Activated T-helper 1 cell treated with Interleukin-2 at 50 U/mL for 16 hours (primary cell): ENCODE measurements around the gene AGAP1.
"Not testable (repeated sequence)": the region's sequence is repeated elsewhere in the genome, so short reads cannot be mapped to it uniquely, and the experiment has no call there.

Experiments used
- DNase-seq: peaks from one replicate; pipeline ENCODE4 v3.0.0-alpha.2; 2020; ENCODE audit warnings: low read depth

The AGAP1 gene

DNA sequence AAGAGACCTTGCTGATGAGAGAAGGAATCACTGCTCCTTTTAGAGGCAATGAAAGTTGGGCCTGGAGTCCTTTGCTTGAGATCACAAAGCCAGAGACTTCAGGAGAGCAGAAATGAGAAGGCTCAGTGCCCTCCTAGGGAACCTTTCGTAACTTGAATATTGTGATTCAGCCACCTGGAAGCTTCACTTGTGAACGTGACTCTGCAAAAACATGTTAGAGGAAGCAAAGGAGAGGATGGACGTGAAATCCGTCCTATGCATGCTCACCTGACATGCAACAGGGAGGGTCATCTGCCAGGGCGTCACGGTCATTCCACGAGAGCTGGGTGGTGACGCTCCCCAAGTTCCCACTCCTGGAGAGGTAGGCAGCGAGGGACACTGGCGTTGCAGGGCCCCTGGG is 243.6 kb downstream of the AGAP1 start:
- DNase-seq: no peak

DNA sequence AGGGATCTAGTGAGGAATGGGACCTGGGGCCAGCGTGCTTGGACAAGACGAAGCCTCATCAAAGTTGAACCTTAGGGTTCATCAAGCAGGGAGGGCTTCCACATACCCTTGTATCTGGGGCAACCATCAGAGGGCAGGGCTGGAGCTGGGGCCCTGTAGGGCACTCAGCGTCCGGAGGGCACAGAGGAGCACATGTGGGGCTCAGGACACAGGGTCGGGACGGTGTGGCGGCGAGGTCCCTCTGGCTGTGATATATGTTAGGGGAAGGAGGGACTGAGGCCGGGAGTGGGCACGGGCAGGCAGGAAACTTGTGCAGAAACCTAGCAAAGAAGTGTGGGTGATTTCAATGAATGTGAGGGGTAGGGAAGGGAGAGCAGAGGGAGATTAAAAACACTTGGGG is 244.0 kb downstream of the AGAP1 start:
- no peak for DNase-seq

DNA sequence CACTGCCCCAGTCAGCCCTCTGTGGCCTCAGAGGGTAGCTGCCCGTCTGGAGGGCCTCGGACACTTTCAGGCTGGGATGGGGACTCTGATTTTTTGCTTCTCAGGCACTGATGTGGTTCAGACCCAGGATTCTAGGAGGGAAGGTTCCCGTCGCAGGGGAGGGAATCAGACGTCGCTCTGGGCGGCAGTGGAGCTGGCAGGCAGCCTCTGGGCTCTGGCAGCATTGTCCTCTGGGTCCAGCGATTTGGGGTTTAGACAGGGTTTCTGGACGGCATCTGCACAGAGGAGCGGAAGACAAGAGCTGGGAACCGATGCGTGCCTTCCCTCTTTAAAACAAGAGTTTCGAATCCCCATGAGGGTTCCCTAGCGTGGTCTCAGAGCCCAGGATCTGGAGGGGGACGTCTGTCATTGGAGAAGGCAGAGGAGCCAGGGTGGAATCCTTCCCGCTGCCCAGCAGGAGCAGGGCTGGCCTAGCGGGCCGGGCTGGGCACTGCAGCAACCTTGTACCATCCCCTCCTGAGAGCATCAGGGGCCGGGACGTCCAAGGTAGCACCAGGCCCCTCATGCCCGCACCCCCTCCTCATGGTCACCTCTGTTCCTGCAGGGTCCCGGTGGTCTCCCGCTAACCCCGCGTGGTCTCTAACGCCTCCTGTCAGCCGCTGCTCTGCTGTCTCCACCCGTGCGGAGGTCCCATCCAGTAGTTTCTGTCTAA is 246.0 kb downstream of the AGAP1 start:
- no peak for DNase-seq

DNA sequence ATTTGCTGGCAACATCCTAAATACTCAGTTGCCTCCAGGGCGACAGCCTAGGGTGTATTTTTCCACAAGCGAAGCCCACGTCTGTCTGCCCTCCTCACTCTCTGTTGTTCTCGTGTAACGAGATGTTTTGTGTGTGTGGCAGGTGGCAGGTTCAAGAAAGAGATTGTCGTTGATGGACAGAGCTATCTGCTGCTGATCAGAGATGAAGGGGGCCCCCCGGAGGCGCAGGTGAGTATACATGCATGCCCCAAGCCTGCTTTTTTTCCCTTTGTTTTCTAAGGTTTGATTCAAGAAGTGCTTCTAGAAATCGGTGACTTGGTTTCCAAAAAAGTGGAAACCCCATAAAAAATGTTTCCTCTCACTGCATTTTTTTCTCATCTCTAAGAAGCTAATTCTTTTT is 247.0 kb downstream of the AGAP1 start:
- DNase-seq: no peak

DNA sequence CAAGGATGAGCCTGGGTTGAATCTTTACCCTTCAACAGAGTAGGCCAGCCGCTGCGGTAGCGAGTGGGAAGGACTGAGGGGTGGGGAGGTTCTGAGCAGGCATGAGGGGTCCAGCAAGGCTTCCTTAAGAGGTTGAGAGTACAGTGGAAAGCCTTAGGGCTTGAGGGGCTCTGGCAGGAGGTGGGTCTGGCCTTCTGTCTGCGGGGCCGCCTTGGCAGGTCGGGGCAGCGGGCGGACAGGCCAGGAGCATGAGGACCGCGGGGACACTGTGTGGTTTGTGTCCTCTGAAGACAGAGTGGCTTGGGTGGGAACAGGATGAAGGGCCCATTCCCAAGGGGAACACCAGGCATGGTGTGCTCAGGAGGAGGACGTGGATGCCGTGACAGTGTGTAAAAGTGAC is 250.3 kb downstream of the AGAP1 start:
- DNase-seq: no peak

DNA sequence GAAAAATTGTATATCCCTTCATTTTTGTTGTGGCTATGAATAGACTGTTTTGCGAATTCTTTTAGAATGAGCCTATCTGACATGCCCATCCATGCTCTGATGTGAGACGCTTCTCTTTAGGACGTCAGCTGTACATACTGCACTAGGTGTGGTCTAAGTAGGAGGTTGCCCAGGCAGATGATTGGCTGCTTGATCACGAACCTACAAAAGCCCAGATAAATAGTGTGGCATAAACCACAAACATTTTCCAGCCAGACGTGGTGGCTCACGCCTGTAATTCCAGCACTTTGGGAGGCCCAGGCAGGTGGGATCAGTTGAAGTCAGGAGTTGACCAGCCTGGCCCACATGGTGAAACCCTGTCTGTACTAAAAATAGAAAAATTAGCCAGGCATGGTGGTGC is 251.8 kb downstream of the AGAP1 start:
- DNase-seq: no peak

DNA sequence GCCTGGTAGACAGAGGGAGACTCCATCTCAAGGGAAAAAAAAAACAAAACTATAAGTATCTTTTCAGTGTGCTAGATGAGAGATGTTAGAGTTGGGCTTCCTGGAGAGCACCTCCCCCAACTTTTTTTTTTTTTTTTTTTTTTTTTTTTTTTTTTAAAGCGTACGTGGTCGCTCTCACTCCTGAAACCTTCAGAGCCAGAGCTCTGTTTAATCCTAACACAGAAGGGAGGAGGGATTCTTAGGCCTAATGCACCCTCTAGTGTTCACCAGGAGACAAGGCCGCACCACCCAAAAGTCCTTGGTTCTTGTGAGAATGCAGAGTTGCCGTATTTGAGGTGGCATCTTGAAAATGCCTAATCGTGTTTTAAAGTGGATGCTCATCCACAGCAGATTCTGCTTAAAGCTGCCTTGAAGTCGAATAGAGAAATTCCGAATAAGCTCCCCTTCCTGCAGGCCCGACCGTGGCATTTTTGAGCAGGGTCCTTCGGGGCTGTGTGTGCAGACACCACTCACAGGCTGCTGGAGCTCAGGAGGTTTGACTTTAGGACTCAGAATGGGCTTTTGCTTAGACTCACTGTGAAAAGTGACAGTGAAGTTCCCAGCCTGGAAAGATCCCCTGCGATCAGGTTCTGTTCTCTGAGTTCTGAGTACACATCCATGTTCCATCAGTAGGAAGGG is 252.6 kb downstream of the AGAP1 start:
- no peak for DNase-seq

DNA sequence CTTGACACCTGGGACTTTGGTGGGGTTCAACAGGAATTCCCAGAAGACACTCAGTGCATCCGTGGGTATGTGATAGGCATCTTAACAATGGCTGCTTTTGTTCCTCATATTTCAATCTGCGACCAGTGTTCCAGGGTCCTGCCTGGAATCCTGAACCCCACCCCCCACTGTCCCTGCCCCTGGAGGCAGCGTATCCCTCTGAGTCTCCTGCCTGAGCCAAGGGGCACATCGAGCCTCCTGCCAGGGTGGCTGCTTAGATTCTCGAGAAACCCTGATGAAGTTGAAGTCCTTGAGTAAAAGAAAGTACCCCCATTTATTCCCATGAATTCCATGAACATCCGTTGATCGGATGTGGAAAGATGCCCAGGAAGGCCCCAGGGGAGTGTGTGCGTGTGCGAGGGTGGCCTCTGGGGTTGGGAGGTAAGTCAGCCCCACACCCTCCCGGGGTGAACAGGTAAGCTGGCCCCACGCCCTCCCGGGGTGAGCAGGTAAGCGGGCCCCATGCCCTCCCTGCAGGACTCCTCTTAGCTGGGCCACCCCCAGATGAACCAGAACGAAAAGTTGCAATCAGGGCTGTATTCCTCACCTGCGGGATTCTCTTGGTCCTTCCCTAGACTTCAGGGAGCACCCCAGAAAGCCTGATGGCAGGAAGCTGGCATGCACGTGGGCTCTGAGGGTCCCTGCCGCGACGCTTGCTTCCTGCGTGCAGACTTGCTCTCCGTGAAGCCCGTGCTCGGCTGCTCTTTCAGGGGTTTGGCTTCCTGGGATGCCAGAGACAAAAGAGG is 253.3 kb downstream of the AGAP1 start:
- no peak for DNase-seq

DNA sequence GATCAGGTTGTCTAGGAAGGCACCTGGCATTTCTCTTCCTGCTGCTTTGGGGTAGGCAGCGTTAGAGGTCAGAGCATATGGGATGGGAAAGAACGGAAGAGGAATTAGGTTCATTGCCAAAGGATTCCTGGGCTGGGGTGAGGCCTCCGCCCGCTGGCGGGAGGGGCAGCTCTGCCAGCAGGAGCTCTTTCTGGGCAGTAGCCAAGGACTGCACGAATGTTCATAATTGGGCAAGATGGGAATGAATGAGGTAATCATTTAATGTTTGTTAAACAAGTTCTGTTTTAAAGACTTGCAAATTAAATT is 253.9 kb downstream of the AGAP1 start:
- DNase-seq: no peak

DNA sequence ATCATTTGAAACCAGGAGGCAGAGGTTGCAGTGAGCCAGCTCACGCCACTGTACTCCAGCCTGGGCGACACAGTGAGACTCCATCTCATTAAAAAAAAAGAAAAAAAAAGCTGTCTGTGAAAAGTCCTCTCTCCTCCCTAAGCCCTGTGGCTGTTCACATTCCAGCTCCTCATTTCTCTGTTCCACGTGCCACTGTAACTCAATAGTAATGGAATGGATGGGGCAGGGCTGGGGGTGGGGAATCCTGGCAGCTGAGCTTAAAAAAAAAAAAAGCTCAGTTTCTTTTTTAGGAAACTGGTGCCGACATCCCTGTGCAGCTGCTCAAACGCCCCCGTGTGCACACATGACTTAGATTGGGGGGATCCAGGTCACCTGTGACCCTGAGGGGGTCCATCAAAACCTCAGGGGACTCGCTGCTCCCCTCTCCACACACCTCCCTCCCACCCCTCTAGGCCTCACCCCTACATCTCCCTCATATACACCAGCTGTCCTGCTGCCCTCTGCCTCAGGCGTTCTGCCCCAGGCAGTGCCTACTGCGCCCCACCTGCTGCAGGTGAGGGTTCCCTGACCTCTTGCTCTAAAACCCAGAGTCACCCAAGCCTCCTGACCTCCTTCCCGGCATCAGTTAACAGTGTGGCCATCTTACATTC is 255.4 kb downstream of the AGAP1 start:
- DNase-seq: no peak

DNA sequence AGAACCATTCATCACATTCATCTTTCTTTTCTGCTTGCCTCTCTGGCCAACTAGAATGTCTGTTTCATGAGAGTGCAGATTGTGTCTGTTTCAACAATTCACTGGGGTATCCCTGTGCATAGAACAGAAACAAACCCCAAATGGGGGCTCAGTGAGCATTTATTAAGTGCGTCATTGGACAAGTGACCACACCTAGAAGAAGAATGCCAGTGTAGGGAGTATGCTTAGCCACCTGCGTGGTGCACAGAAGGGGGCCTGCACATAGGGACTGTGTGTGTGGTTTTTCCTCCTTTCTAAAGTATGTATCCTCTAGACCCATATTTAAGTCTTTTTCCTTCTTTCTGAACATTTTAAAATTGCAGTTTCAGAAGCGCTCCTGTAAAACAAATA is 255.9 kb downstream of the AGAP1 start:
- DNase-seq: no peak

DNA sequence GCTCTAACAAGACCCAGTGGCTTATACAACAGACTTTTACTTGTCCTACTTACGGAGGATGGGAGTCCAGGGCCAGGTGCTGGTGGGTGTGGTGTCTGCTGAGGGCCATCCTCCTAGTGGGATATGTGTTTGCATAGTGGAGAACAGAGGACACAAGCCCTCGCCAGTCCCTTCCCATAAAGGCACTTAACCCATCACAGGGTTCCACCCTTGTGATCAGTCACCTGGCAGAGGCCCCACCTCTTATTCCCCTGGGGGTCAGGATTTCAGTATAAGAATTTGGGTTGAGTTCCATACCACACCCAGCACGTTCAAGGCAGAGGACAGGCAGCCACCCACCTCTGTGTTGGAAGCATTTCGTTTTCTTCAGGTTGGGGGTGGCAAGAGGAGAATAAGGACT is 259.0 kb downstream of the AGAP1 start:
- no peak for DNase-seq

DNA sequence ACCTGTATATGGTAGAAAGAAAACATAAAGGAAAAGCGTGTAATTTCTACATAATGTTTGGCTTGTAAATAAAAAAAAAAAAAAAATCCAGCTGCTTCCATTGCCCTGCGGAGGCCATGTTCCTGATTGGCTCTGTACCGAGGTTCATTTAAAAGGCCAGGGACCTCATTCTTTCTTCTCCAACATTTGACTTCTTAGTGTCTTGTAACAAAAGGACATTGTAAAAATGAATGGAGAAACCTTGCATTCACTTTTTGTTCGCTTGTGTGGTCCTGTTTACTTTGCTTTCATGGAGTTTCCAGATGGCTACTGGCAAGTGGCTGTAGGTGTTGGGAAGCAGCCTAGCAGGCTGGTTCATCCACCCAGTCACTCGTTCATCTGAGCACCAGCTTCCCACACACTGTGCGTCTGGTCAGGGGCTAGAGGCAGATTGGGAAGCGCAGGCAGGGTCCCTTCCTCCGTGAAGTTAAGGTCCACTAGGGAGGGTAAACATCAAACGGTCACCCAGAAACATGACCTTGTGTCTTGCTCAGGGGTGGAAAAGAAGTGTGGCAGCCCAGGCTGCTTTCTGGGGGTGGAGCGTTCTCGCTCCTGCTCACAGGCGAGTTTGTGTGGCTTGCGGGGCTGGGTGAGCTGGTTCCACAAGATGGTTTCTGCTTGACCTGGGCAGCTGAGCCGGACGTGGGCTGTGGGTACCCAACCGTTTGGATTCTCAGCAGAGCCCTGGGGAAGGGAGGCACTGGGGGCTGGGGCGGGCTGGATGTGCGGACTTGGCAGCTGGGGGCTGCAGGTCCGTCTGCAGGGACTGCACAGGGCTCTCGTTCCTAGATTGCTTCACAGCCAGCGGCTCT is 260.7 kb downstream of the AGAP1 start:
- DNase-seq: no peak

DNA sequence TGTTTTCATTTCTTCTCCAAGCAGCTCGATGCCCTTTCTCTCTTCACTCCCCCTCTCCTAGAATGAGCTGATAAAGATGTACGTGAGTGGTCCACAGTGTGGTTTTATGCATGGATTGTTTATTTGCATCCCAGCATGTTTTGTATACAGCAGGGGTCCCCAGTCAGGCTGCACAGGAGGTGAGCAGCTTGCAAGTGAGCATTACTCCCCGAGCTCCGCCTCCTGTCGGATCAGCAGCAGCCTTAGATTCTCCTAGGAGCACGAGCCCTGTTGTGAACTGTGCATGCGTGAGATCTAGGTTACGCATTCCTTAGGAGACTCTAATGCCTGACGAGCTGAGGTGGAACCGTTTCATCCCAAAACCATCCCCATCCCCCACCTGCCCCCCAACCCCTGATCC is 262.6 kb downstream of the AGAP1 start:
- no peak for DNase-seq

DNA sequence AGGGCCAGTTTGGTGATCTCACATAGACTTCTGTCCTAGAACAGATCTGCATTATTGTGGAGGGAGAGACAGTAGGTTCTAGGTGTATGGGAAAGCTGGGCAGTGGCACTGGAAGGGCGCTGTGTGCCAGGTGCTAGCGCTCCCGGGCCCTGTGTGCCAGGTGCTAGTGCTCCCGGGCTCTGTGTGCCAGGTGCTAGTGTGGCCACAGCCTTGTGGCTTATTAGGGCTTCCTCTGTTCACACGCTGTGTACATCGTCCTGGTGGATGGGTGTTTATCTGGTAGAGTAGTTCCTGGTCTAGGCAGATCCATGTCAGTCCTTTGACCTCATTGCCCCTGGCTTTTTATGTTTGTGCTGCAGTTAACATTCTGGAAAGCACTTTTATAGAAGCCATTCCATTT is 263.4 kb downstream of the AGAP1 start:
- no peak for DNase-seq

DNA sequence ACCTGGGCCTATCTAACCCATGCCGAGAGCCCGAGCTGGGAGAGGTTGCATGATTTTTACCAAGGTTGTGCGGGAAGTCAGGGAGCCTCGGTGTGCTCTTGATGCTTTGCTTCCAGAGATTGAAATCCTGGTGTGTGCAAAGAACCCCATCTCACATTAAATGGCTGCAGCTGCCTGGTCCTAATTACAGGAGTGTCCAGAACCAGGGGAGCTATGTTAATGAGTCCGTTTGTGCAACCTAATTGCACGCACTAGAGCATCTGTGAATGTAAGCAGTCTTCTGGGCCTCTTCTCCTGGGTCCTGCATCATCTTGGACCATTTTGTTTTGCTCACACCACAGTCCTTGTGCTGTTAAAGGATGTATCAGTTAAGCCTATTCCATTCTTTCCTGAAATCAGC is 263.8 kb downstream of the AGAP1 start:
- no peak for DNase-seq

DNA sequence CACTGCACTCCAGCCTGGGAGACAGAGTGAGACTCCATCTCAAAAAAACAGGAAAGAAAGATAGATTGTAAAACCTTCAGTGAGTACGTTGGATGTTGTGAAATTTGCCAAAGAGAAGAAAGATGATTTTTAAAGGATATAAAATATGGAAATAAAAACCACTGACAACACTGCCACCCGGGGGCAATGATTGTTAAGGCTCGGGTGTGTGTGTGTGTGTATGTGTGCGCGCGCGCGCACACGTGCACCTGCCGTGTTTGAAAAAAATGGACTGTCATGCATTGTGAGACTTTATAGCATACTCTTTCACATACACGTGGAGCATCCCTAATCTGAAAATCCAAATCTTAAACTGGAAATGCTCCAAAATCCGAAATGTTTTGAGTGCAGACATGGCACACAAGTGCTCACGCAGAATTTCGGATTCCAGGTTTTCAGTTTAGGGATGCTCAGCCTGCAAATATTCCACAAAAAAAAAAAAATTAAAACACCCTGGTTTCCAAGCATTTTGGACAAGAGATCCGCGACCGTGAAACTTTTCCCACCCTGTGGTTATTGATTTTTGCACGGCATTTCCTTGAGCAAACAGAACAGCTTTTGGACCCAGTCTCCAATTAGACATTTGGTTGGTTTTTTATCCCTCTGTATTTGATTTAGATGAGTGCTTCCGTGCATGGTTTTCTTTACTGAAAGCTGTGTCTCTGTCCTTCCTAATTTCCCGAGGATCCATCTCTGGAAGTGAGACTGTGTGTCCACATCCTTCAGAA is 269.2 kb downstream of the AGAP1 start:
- DNase-seq: no peak

DNA sequence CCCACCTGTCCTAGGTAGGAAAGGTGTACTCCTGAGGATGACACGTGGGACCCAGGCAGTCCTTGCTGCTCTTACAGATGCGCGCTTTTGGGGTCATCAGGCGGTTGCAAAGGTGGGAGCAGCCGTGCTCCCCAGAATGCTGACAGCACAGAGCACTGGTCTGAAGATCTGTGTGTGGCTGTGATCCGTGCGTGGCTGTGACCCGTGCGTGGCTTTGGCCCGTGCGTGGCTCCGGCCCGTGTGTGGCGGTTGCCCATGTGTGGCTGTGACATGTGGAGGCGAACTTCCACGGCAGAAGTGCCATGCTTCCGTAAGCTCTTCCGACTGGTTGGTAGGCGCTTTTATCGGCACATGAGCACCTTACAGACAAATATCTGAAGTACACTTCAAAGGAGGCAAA is 270.0 kb downstream of the AGAP1 start:
- DNase-seq: no peak

DNA sequence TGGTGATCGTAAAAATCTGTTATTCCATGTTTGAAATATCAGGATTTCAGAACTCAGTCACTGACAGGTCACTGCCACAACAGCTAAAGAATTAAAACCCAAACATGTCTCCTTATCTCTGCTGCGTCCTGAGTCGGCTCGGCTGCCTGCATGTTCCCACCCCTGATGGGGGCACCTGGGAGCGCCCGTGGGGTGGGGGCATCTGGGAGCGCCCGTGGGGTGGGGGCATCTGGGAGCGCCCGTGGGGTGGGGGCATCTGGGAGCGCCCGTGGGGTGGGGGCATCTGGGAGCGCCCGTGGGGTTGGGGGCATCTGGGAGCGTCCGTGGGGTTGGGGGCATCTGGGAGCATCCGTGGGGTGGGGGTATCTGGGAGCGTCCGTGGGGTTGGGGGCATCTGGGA is 270.6 kb downstream of the AGAP1 start:
- DNase-seq: not testable (repeated sequence)

DNA sequence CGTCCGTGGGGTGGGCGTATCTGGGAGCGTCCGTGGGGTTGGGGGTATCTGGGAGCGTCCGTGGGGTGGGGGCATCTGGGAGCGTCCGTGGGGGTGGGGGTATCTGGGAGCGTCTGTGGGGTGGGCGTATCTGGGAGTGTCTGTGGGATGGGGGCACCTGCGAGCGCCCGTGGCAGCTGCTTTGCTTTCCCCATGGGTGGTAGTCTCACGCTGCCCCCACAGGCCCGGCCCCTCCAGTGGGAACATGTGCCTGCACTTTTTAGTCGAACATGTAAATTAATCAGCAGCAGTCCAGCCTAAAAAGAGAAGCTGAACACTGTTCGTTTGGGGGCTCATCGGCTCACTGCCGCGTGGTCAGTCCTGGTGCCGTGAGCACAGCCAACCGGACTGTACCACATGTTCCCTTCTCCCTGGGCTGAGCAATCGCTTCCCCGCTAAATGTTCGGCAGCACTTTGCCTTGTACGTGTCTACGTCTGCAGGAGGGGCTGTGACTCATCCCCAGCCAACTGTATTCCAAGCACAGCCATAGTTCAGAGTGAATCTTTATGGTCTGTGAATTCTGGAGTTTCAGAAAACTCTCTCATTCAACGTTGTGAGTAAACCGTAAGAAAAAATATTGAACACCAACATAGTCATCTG is 271.5 kb downstream of the AGAP1 start:
- no peak for DNase-seq

DNA sequence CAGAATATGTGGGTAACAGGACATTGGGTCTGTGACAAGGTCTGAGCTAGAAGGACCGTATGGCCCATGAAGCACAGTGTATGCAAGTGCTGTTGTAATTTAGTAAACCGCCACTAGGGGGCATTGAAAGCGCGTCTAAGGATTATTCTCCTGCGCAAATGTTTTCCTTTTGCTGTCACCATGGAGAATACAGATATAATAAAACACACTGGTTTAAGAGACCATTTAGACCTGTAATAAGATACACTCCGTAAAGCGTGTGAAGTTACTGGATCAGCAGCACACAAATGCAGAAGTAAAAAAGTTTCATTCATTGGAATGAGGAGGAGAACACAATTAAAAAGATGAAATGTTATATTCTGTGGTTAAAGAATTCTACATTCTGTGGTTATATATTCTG is 272.4 kb downstream of the AGAP1 start:
- no peak for DNase-seq
